ENCODE data around the gene COL6A2. TPM values are rescaled to one million over a fixed set of nuclear protein-coding genes. Genes with fewer than 3 reads are reported as not detected.

Gene COL6A2
- polyA plus RNA-seq, 1 of the 3 experiments (the other 2 are of a cell fraction): 108 TPM

- no peaks in the 10 kb centered on the region for H3K27me3 ChIP-seq (ENCODE audit: insufficient read depth)
- no peaks in the 10 kb centered on the region for H3K9me2 ChIP-seq
- no peak overlapping the region for H3K4me2 ChIP-seq
- H3K27ac ChIP-seq (ENCODE audit: low read depth in 2 of 2, low read length in 1 of 2): no peak overlapping the region
- no peaks in the 10 kb centered on the region for H3K9me3 ChIP-seq
- H2AFZ ChIP-seq (ENCODE audit: low read depth): no peak overlapping the region
- no peak for DNase-seq
- peaks cover 2% of the 10 kb centered on the region; the same call in 1 of the 2 replicates for H4K20me1 ChIP-seq (ENCODE audit: insufficient read depth)
- peaks cover 0 to 11% of the 10 kb centered on the region in 2 experiments for H3K36me3 ChIP-seq (replicated peaks in 1 of 2; ENCODE audit: control insufficient read depth in 1 of 2, insufficient read depth in 2 of 2, low read length in 1 of 2)
- 92% methylated on average over 10 of the region's 12 CpGs for WGBS (ENCODE audit: low lambda C conversion rate)
- TF ChIP-seq FOXJ3 (CRISPR knock-in tag; IDR thresholded peaks at IDR 0.05) (no peak), RXRA (IDR thresholded peaks at IDR 0.05; ENCODE audit: borderline replicate concordance, low read depth) (no peak), RFX5 (IDR thresholded peaks at IDR 0.05; ENCODE audit: low read length) (no peak)
- POLR2A ChIA-PET: interaction anchor here (0.9 kb wide), 1 partner anchor 124 kb away, joined by 3 read pairs; no protein-coding TSS in a partner anchor
- no peak overlapping the region for H3K4me3 ChIP-seq (ENCODE audit: low read depth in 2 of 2, low read length in 1 of 2)
- H3K79me2 ChIP-seq (ENCODE audit: insufficient read depth): peaks cover 24% of the 10 kb centered on the region
- CTCF ChIA-PET: interaction anchor here (1.3 kb wide), 1 partner anchor 48 kb away, joined by 4 read pairs; no protein-coding TSS in a partner anchor
- H3F3A ChIP-seq (replicated peaks; ENCODE audit: insufficient read depth): peaks cover 11% of the 10 kb centered on the region
- H3K9ac ChIP-seq: no peak overlapping the region
- peaks cover 0 to 6% of the 10 kb centered on the region in 2 experiments; a peak in 1 of 4 replicates for H3K4me1 ChIP-seq (ENCODE audit: control insufficient read depth in 1 of 2, insufficient read depth in 2 of 2, low read depth in 1 of 2, low read length in 1 of 2)
These were observed 1.9 kb upstream of the COL6A2 start for GRCh38 chr21:46095814-46096595.

GRCh38 chr21:46096596-46097335 is 1.1 kb upstream of the COL6A2 start:
- Histone ChIP-seq H3K9me2 (no peaks in the 10 kb centered on the region), H3K36me3 (replicated peaks in 1 of 2; ENCODE audit: control insufficient read depth in 1 of 2, insufficient read depth in 2 of 2, low read length in 1 of 2) (peaks cover 0 to 19% of the 10 kb centered on the region in 2 experiments), H3K4me2 (peak overlapping the region; percentile 90), H3K27ac (ENCODE audit: low read depth in 2 of 2, low read length in 1 of 2) (no peak overlapping the region), H3K79me2 (ENCODE audit: insufficient read depth) (peaks cover 32% of the 10 kb centered on the region), H2AFZ (ENCODE audit: low read depth) (0 out of 2 replicates have a peak overlapping the region, but pooled peaks have one; percentile 11), H3K4me1 (ENCODE audit: control insufficient read depth in 1 of 2, insufficient read depth in 2 of 2, low read depth in 1 of 2, low read length in 1 of 2) (peaks cover 0 to 6% of the 10 kb centered on the region in 2 experiments; a peak in 1 of 4 replicates), H3K27me3 (ENCODE audit: insufficient read depth) (no peaks in the 10 kb centered on the region), H3K9me3 (peaks cover 7% of the 10 kb centered on the region; the same call in 1 of the 2 replicates), H4K20me1 (ENCODE audit: insufficient read depth) (peaks cover 2% of the 10 kb centered on the region; the same call in 1 of the 2 replicates), H3K4me3 (ENCODE audit: low read depth in 2 of 2, low read length in 1 of 2) (peak overlapping the region; percentile 66 to 67), H3K9ac (peak overlapping the region; percentile 75; the same call in 1 of the 2 replicates), H3F3A (replicated peaks; ENCODE audit: insufficient read depth) (peaks cover 11% of the 10 kb centered on the region)
- CTCF ChIA-PET: interaction anchor here (0.7 to 1.9 kb wide), 6 partner anchors 16 to 132 kb away, joined by 3 to 11 read pairs (median 4); no protein-coding TSS in a partner anchor
- TF ChIP-seq FOXM1 (IDR thresholded peaks at IDR 0.05; ENCODE audit: low read depth): no peak
- TF ChIP-seq NRF1 (IDR thresholded peaks at IDR 0.05; ENCODE audit: low read depth, low read length): no peak
- TF ChIP-seq SMC3 (IDR thresholded peaks at IDR 0.05; ENCODE audit: low read depth, low read length): no peak
- no peak for TF ChIP-seq JUND (IDR thresholded peaks at IDR 0.05)
- TF ChIP-seq, protein P1, sequence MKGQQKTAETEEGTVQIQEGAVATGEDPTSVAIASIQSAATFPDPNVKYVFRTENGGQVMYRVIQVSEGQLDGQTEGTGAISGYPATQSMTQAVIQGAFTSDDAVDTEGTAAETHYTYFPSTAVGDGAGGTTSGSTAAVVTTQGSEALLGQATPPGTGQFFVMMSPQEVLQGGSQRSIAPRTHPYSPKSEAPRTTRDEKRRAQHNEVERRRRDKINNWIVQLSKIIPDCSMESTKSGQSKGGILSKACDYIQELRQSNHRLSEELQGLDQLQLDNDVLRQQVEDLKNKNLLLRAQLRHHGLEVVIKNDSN (IDR thresholded peaks at IDR 0.05; ENCODE audit: borderline replicate concordance, low read depth): no peak
- WGBS (ENCODE audit: low lambda C conversion rate): 94% methylated on average over 8 of the region's 16 CpGs
- POLR2A ChIA-PET: interaction anchor here (0.9 to 1.0 kb wide), 3 partner anchors 18 to 125 kb away, joined by 3 read pairs; no protein-coding TSS in a partner anchor
- no peak for DNase-seq

Data from SK-N-SH (cell line).